Esophagus squamous epithelium (tissue), 4 donors: ENCODE data around the gene SPATA1.

Experiments used
- POLR2A ChIP-seq, 4 donors: fragments of 450-650 bp; IDR thresholded peaks; one replicate each; pipeline ENCODE4 v1.6.1; 2017; ENCODE audit warnings: antibody characterized with exemption in 4 of 4, mild to moderate bottlenecking in 4 of 4, moderate library complexity in 3 of 4
- TF ChIP-seq, protein P1 (sequence below), 6 experiments: fragments of 450-650 bp in 4 of 6; fragments of 200-600 bp in 2 of 6; sonication (generic) in 2 of 6; IDR thresholded peaks; one replicate each; pipeline ENCODE4 v1.5.1; 2016 to 2019; ENCODE audit warnings: antibody characterized with exemption in 6 of 6, mild to moderate bottlenecking in 4 of 6, moderate library complexity in 4 of 6

DNA sequence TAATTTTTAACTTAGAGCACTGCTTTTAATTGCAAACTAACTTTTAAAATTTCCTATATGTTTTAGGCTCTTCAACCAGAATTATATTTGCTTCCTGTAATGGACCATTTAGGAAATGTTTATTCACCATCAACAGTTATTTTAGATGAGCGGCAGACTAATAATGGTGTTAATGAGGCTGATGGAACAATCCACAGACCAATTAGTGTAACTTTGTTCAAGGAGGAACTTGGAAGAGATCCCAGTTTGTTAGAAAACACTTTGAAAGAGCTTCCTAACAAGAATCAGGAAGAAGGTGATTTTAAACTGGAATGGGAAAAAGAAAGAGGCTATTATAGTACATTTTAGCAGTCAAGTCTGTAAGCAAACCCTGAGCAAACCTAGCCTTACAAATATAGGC is 19.6 kb downstream of the SPATA1 start:
- TF ChIP-seq, protein P1, sequence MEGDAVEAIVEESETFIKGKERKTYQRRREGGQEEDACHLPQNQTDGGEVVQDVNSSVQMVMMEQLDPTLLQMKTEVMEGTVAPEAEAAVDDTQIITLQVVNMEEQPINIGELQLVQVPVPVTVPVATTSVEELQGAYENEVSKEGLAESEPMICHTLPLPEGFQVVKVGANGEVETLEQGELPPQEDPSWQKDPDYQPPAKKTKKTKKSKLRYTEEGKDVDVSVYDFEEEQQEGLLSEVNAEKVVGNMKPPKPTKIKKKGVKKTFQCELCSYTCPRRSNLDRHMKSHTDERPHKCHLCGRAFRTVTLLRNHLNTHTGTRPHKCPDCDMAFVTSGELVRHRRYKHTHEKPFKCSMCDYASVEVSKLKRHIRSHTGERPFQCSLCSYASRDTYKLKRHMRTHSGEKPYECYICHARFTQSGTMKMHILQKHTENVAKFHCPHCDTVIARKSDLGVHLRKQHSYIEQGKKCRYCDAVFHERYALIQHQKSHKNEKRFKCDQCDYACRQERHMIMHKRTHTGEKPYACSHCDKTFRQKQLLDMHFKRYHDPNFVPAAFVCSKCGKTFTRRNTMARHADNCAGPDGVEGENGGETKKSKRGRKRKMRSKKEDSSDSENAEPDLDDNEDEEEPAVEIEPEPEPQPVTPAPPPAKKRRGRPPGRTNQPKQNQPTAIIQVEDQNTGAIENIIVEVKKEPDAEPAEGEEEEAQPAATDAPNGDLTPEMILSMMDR (IDR thresholded peaks at IDR 0.05): no peak
- TF ChIP-seq POLR2A (IDR thresholded peaks at IDR 0.05): no peak
